ENCODE measurements around the gene PDE6A. TPM values are rescaled to one million over a fixed set of nuclear protein-coding genes. Genes with fewer than 3 reads are reported as not detected.
"Not testable (repeated sequence)": the region's sequence is repeated elsewhere in the genome, so short reads cannot be mapped to it uniquely, and the experiment has no call there.

PDE6A gene
- total RNA-seq, 1 experiment from 2014 or later = 0.42 TPM

DNA sequence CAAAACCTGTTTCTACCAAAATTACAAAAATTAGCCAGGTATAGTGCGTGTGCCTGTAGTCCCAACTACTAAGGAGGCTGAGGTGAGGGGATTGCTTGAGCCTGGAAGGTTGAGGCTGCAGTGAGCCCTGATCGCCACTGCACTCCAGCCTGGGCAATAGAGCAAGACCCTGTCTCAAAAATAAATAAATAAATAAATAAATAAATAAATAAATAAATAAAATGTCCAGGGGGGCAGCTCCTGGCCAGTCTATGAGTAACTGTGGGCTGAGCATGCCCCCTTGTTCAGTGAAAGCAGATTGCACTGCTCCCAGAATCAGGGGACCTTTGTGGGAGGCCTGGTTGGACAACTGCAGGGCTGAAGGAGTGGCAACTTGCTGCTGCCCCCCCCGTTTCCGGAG is 62.7 kb downstream of the PDE6A start:
- no peak for DNase-seq (ENCODE audit: unreplicated experiment)
- POLR2A ChIA-PET = interaction anchor here (1.8 kb wide), 1 partner anchor 57 kb away, joined by 4 read pairs; no protein-coding TSS in a partner anchor
- peaks cover 33% of the 10 kb centered on the region for H3K4me1 Mint-ChIP-seq (ENCODE audit: insufficient read depth, unreplicated experiment)
- no peaks in the 10 kb centered on the region for H3K27me3 Mint-ChIP-seq (ENCODE audit: insufficient read depth, unreplicated experiment)
- H3K27ac Mint-ChIP-seq (ENCODE audit: low read depth, unreplicated experiment) = no peak overlapping the region
- H3K4me3 Mint-ChIP-seq (ENCODE audit: unreplicated experiment) = no peak overlapping the region
- no TSS peak for BruUV-seq (replicated peaks)
- TF ChIP-seq, protein P1, sequence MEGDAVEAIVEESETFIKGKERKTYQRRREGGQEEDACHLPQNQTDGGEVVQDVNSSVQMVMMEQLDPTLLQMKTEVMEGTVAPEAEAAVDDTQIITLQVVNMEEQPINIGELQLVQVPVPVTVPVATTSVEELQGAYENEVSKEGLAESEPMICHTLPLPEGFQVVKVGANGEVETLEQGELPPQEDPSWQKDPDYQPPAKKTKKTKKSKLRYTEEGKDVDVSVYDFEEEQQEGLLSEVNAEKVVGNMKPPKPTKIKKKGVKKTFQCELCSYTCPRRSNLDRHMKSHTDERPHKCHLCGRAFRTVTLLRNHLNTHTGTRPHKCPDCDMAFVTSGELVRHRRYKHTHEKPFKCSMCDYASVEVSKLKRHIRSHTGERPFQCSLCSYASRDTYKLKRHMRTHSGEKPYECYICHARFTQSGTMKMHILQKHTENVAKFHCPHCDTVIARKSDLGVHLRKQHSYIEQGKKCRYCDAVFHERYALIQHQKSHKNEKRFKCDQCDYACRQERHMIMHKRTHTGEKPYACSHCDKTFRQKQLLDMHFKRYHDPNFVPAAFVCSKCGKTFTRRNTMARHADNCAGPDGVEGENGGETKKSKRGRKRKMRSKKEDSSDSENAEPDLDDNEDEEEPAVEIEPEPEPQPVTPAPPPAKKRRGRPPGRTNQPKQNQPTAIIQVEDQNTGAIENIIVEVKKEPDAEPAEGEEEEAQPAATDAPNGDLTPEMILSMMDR (IDR thresholded peaks at IDR 0.05; ENCODE audit: unreplicated experiment) = no peak
- H3K36me3 Mint-ChIP-seq (ENCODE audit: insufficient read depth, unreplicated experiment) = no peaks in the 10 kb centered on the region
- intact Hi-C loops (cut with micrococcal nuclease) = no loop called here
- H3K9me3 Mint-ChIP-seq (ENCODE audit: unreplicated experiment) = peaks cover 5% of the 10 kb centered on the region
- CTCF ChIA-PET = interaction anchor here (0.6 to 1.5 kb wide), 3 partner anchors 10 to 19 kb away, joined by 3 to 5 read pairs (median 3); no protein-coding TSS in a partner anchor

DNA sequence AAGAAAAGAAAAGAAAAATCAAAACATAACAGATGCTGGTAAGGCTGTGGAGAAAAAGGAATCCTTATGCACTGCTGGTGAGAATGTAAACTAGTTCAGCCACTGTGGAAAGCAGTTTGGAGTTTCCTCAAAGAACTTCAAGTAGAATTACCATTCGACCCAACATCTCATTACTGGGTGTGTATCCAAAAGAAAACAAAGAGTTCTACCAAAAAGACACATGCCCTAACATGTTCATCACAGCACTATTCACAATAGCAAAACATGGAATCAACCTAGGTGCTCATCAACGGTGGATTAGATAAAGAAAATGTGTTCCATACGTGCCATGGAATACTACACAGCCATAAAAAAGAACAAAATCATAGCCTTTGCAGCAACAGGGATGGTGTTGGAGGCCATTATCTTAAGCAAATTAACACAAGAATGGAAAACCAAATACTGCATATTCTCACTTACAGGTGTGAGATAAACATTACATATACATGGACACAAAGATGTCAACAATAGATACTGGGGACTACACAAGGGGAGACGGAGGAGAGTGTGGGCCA is 63.4 kb downstream of the PDE6A start:
- Mint-ChIP-seq H3K36me3 (ENCODE audit: insufficient read depth, unreplicated experiment) (no peaks in the 10 kb centered on the region), H3K9me3 (ENCODE audit: unreplicated experiment) (peaks cover 5% of the 10 kb centered on the region), H3K27ac (ENCODE audit: low read depth, unreplicated experiment) (peak overlapping the region; percentile 97), H3K4me3 (ENCODE audit: unreplicated experiment) (peak overlapping the region; percentile 32), H3K27me3 (ENCODE audit: insufficient read depth, unreplicated experiment) (no peaks in the 10 kb centered on the region), H3K4me1 (ENCODE audit: insufficient read depth, unreplicated experiment) (peaks cover 26% of the 10 kb centered on the region)
- ChIA-PET POLR2A (interaction anchor here (1.0 to 1.8 kb wide), 5 partner anchors 11 to 79 kb away, joined by 4 to 8 read pairs (median 6); partner anchors contain the start of gene SLC26A2), CTCF (interaction anchor here (0.6 to 1.5 kb wide), 3 partner anchors 11 to 78 kb away, joined by 3 to 8 read pairs (median 5); no protein-coding TSS in a partner anchor)
- intact Hi-C loops (cut with micrococcal nuclease) = no loop called here
- DNase-seq (ENCODE audit: unreplicated experiment) = peak; percentile 14
- no TSS peak for BruUV-seq (replicated peaks)
- TF ChIP-seq, protein P1 (IDR thresholded peaks at IDR 0.05; ENCODE audit: unreplicated experiment) = no peak

DNA sequence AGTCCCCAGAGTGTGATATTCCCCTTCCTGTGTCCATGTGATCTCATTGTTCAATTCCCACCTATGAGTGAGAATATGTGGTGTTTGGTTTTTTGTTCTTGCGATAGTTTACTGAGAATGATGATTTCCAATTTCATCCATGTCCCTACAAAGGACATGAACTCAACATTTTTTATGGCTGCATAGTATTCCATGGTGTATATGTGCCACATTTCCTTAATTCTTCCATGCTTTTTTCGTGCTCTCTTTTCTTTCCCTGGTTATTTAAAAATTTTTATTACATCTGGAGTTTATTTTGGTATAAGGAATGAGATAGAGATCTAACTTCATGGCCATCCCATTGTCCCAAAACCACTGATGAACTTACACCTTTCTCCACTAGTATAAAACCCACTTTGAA is 65.0 kb downstream of the PDE6A start:
- ChIA-PET CTCF (interaction anchor here (1.0 to 1.3 kb wide), 4 partner anchors 27 to 111 kb away, joined by 3 to 6 read pairs (median 4); no protein-coding TSS in a partner anchor), POLR2A (interaction anchor here (0.7 to 1.7 kb wide), 5 partner anchors 14 to 80 kb away, joined by 3 to 8 read pairs (median 6); partner anchors contain the start of gene SLC26A2)
- DNase-seq (ENCODE audit: unreplicated experiment); intact Hi-C loops (cut with micrococcal nuclease); BruUV-seq (replicated peaks); H3K36me3 Mint-ChIP-seq (ENCODE audit: insufficient read depth, unreplicated experiment); H3K27me3 Mint-ChIP-seq (ENCODE audit: insufficient read depth, unreplicated experiment); H3K4me3 Mint-ChIP-seq (ENCODE audit: unreplicated experiment); H3K9me3 Mint-ChIP-seq (ENCODE audit: unreplicated experiment): not testable (repeated sequence)
- H3K4me1 Mint-ChIP-seq (ENCODE audit: insufficient read depth, unreplicated experiment) = peaks cover 20% of the 10 kb centered on the region
- H3K27ac Mint-ChIP-seq (ENCODE audit: low read depth, unreplicated experiment) = peak overlapping the region; percentile 97

DNA sequence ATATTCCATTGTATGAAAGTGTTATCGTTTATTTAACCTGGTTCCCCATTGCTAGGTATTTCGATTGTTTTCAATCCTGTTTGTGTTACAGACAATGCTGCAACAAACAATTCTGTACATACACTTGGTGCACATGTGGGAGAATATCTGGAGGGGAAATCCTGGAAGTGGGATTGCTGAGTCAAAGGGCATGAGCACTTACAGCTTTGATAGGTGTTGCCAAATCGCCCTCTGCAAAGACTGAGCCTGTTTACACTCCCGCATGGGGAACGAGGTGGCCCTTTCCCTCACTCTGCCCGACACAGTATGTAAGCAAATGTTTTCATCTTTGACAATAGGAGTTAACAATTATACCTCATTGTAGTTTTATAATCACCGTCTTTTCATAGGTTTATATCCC is 66.2 kb downstream of the PDE6A start:
- BruUV-seq (replicated peaks) = no TSS peak
- H3K4me1 Mint-ChIP-seq (ENCODE audit: insufficient read depth, unreplicated experiment) = peaks cover 18% of the 10 kb centered on the region
- no peaks in the 10 kb centered on the region for H3K27me3 Mint-ChIP-seq (ENCODE audit: insufficient read depth, unreplicated experiment)
- ChIA-PET CTCF (interaction anchor here (0.7 to 1.3 kb wide), 2 partner anchors 25 to 81 kb away, joined by 3 to 6 read pairs; no protein-coding TSS in a partner anchor), POLR2A (interaction anchor here (0.9 to 1.0 kb wide), 4 partner anchors 58 to 290 kb away, joined by 3 to 4 read pairs (median 4); partner anchors contain the start of gene SLC26A2)
- no peak overlapping the region for H3K27ac Mint-ChIP-seq (ENCODE audit: low read depth, unreplicated experiment)
- no peak overlapping the region for H3K4me3 Mint-ChIP-seq (ENCODE audit: unreplicated experiment)
- TF ChIP-seq, protein P1 (IDR thresholded peaks at IDR 0.05; ENCODE audit: unreplicated experiment) = no peak
- peak; percentile 75 for DNase-seq (ENCODE audit: unreplicated experiment)
- intact Hi-C loops (cut with micrococcal nuclease) = no loop called here
- H3K36me3 Mint-ChIP-seq (ENCODE audit: insufficient read depth, unreplicated experiment) = no peaks in the 10 kb centered on the region
- peaks cover 5% of the 10 kb centered on the region for H3K9me3 Mint-ChIP-seq (ENCODE audit: unreplicated experiment)

All from MCF 10A (cell line).